IPS DF 6.9 (cell line): ENCODE results near the gene ERP27.

Experiments
- DNase-seq: peaks from one replicate; pipeline ENCODE4 v3.0.0-alpha.2; 2013; ENCODE audit warnings: low read depth, low spot score
- H3K27ac ChIP-seq: one replicate; pipeline ENCODE4 v1.5.1; 2013; ENCODE audit warnings: low read length, control low read depth
- H3K27me3 ChIP-seq: 2 replicates; pipeline ENCODE4 v1.6.1; 2013; ENCODE audit warnings: mild to moderate bottlenecking, low read length; ENCODE audit not compliant: control insufficient read depth, insufficient read depth
- H3K36me3 ChIP-seq: 2 replicates; pipeline ENCODE4 v1.6.1; 2013; ENCODE audit warnings: low read length; ENCODE audit not compliant: control insufficient read depth, insufficient read depth
- H3K4me1 ChIP-seq: 2 replicates; pipeline ENCODE4 v1.6.1; 2013; ENCODE audit warnings: low read length; ENCODE audit not compliant: control insufficient read depth, insufficient read depth
- H3K4me3 ChIP-seq: 2 replicates; pipeline ENCODE4 v1.5.1; 2013; ENCODE audit warnings: mild to moderate bottlenecking, low read length
- H3K9me3 ChIP-seq: 2 replicates; pipeline ENCODE4 v1.6.1; 2013; ENCODE audit warnings: low read length, inconsistent platforms; ENCODE audit not compliant: control insufficient read depth, insufficient read depth
- WGBS: extraction: QIAGEN DNeasy Blood & Tissue Kit; methylation state at CpG from one replicate; pipeline ENCODE4 v1.1.7; 2013; ENCODE audit warnings: mixed read lengths, missing lambda C conversion rate; ENCODE audit not compliant: insufficient read length, insufficient coverage; 5-methylcytosine and 5-hydroxymethylcytosine counted together

The ERP27 gene

DNA sequence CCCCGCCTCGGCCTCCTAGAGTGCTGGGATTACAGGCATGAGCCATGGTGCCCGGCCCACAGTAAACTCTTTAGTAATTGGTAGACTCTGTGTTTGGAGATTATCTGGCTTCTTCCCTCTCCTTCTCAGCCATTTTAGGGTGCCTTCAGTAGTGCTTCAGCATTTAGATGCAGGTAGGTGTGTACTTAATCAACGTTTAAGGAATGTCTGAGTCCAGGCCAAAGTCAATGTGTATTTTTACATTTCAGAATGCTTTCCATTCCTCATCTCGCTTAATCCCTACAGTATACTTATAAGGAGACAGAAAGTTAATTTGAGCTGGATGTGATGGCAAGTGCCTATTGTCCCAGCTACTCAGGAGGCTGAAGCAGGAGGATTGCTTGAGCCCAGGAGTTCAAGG, 32.2 kb downstream of the ERP27 start:
- Histone ChIP-seq H3K36me3 (no peaks in the 10 kb centered on the region), H3K27me3 (no peaks in the 10 kb centered on the region), H3K27ac (no peak overlapping the region), H3K9me3 (no peaks in the 10 kb centered on the region), H3K4me1 (no peaks in the 10 kb centered on the region), H3K4me3 (no peak overlapping the region)
- DNase-seq, result no peak
- no CpG with 5 or more reads among the region's 5 CpGs for whole genome bisulfite sequencing

DNA sequence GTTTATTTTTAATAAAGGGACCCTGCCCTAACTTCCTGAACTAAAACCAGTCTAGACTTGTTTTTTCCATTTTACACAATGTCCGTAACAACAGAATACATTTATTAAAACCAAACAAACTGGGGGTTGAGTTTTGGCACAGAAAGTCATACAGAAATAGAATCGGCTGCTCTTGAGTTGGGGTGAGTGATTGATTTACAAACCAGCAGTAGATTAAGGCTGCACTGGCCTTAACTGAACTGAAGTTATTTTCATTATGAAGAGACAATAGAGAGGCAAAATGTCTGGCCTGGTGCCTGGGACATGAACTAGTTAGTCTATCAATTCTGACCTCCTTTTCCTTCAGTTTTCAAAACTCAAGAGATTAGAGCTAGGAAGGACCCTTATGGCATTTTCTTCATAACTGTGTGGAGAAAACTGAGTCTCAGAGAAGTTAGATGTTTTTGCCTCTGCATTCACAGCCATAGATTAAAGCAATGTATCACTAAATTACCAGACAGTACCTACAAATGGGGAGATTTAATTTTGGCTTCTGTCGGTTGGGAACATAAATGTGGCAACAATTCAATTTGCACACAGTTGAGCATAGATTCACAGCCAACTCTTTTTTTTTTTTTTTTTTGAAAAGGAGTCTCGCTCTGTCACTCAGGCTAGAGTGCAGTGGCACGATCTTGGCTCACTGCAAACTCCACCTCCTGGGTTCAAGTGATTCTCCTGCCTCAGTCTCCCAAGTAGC, 32.9 kb downstream of the ERP27 start:
- no CpG with 5 or more reads among the region's 5 CpGs for WGBS
- Histone ChIP-seq H3K27me3 (no peaks in the 10 kb centered on the region), H3K4me3 (no peak overlapping the region), H3K36me3 (no peaks in the 10 kb centered on the region), H3K27ac (no peak overlapping the region), H3K4me1 (no peaks in the 10 kb centered on the region), H3K9me3 (no peaks in the 10 kb centered on the region)
- no peak for DNase-seq

DNA sequence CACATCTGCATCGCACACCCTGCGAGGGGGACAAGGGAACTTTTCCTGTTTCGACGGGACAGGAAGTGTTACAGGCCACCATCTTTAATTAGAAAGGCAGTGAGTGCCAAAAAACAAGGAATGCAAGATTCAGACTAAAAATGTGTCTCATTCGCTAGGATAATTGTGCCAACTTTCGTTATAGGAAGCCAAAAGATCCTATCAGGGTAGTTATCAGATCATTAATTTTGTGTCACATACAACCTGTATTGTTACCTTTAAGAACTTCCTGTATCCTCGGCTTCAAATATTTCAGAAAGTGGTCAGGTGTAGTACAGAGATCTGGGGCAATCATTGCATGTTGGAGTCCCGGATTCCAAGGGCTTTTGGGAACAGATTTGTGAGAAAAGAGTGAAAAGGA, 33.5 kb downstream of the ERP27 start:
- H3K4me1 ChIP-seq, result no peaks in the 10 kb centered on the region
- no peaks in the 10 kb centered on the region for H3K36me3 ChIP-seq
- no peak for DNase-seq
- no CpG with 5 or more reads among the region's 8 CpGs for WGBS
- H3K27me3 ChIP-seq, result no peaks in the 10 kb centered on the region
- no peak overlapping the region for H3K27ac ChIP-seq
- H3K9me3 ChIP-seq, result no peaks in the 10 kb centered on the region
- no peak overlapping the region for H3K4me3 ChIP-seq

DNA sequence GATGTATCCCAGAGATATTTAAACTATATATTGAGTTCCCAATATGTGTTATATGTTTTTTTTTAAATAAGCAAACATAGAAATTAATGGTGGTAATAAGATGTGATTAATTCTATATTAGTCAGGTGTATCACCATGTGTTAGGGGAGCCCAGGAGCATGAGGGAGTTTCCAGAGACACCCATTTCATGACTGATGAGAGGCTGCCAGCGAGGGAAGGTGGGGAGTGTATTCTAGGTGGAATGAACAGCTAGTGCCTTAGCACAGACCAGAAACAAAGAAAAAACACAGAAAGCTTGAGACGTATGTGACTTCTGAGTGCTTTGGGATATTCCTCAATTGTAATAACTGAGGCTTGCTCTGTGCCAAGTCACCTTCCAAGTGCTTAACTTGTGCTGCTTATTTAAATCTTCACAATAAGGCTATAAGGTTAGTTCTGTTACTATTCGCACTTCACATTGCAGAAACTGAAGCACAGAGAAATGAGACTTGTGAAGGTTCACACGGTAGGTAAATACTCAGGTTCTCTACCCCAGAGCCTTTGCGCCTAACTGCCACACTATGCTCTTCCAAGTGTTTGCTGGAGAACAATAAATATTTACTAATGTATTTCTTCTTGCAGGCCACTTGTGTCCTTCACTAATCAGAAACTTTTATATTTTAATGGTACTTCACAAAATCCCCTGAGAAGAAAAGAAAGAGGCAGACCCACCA, 34.8 kb downstream of the ERP27 start:
- DNase-seq, result no peak
- H3K9me3 ChIP-seq, result no peaks in the 10 kb centered on the region
- no peak overlapping the region for H3K27ac ChIP-seq
- H3K36me3 ChIP-seq, result no peaks in the 10 kb centered on the region
- no CpG with 5 or more reads among the region's 5 CpGs for whole genome bisulfite sequencing
- H3K4me1 ChIP-seq, result no peaks in the 10 kb centered on the region
- H3K27me3 ChIP-seq, result no peaks in the 10 kb centered on the region
- H3K4me3 ChIP-seq, result no peak overlapping the region

DNA sequence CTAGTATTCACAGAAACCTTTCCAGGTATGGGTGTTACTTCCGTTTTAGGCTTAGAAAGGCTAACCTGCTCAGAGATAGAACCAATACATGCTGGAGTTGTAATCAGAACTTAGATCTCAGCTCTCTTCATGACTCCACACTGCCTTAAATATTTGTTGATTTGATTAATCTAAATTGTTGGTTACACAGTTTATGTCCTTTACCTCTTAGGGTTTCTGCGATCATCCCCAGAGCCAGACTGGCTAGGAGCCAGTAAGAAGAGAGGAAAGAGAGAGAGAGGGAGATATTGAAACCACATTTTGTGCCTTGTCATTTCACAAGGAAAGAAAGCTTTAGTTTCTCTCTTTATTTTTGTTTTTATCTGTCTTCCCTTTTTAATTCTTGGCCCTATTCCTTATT, 35.9 kb downstream of the ERP27 start:
- Histone ChIP-seq H3K4me1 (no peaks in the 10 kb centered on the region), H3K9me3 (no peaks in the 10 kb centered on the region), H3K36me3 (no peaks in the 10 kb centered on the region), H3K27me3 (no peaks in the 10 kb centered on the region), H3K27ac (no peak overlapping the region), H3K4me3 (no peak overlapping the region)
- DNase-seq, result no peak
- WGBS, result no CpG with 5 or more reads among the region's 2 CpGs

DNA sequence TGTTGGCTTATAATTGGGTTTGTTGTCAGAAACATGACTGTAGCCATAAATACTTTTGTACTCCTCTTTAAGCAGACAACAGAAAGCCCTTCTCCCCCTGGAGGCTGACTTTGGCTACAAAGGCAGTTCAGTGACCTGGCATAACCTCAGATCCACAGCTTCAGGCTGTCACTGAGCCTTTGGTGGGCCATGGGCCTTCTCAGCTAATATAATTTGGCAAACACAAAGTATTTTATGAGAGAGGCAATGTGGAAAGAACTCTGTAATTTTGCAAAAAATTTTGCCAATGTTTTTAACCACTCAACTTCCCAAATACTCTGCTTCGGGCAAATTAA, 37.1 kb downstream of the ERP27 start:
- DNase-seq, result no peak
- no CpG with 5 or more reads among the region's 1 CpG for WGBS
- no peaks in the 10 kb centered on the region for H3K4me1 ChIP-seq
- no peak overlapping the region for H3K4me3 ChIP-seq
- H3K27ac ChIP-seq, result no peak overlapping the region
- H3K9me3 ChIP-seq, result no peaks in the 10 kb centered on the region
- no peaks in the 10 kb centered on the region for H3K36me3 ChIP-seq
- H3K27me3 ChIP-seq, result no peaks in the 10 kb centered on the region

DNA sequence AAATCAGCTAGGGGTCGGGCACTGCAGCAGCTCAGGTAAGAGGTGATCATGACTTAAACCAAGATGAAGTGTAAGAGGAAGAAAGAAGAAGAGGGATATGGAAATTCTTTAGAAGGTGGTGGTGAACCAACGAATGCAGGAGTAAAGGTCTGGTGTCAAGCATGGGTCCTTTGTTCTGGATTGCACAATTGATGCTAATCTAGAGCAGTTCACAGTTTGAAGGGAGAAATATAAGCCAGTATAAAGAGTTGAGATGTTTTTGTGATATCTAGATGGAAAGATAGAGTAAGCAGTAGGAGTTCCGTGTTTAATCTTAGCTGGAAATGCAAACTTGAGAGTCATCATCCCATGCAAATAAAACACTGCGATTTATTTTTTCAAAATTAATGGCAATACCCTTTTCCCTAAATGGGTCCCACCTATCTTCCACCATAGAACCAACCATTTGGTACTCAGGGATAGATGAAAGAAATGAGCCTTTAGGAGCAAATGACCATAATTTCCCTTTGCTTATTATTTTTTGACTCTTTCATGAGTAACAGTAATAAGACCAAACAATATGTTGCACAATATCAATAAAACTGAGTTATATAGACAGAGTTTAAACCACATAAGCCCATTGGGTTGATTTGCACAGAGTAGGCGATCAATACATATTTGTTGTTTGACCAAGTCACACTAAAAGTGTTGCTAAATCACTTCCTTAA, 37.7 kb downstream of the ERP27 start:
- H3K27ac ChIP-seq, result no peak overlapping the region
- H3K4me3 ChIP-seq, result no peak overlapping the region
- no peaks in the 10 kb centered on the region for H3K27me3 ChIP-seq
- no peaks in the 10 kb centered on the region for H3K4me1 ChIP-seq
- no peaks in the 10 kb centered on the region for H3K9me3 ChIP-seq
- no peak for DNase-seq
- WGBS, result no CpG with 5 or more reads among the region's 5 CpGs
- H3K36me3 ChIP-seq, result no peaks in the 10 kb centered on the region

DNA sequence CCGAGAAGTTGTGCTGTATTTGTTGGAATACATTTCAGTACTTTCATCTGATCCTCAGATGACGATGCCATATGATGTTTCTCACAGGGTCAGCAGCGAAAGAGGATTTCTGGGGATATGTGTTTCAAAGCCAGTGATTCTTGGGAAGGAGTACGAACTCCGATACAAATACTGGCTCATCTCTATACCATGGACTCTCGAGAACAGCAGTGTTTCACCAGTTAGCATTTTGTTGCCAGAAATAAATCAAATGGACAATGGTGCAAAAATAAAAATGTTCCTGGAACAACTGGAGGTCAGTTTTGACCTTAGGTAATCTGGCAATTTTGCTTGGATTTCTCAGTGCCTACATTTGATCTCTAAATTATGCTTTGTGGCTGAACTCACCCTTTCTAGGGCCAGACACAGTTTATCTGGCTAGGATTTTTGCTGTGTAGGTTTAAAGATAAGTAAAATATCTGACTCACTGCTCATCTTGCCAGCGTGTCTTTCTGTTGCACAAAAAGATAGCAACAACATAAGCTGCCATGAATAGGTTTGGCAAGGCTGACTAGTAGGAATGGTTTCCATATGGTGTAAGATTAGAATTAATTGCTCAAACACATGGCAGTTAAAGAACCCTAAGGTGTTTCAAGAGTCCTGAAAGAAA, 41.7 kb downstream of the ERP27 start:
- WGBS, result no CpG with 5 or more reads among the region's 7 CpGs
- no peaks in the 10 kb centered on the region for H3K36me3 ChIP-seq
- no peak overlapping the region for H3K27ac ChIP-seq
- no peaks in the 10 kb centered on the region for H3K4me1 ChIP-seq
- DNase-seq, result no peak
- H3K27me3 ChIP-seq, result no peaks in the 10 kb centered on the region
- no peak overlapping the region for H3K4me3 ChIP-seq
- H3K9me3 ChIP-seq, result no peaks in the 10 kb centered on the region

DNA sequence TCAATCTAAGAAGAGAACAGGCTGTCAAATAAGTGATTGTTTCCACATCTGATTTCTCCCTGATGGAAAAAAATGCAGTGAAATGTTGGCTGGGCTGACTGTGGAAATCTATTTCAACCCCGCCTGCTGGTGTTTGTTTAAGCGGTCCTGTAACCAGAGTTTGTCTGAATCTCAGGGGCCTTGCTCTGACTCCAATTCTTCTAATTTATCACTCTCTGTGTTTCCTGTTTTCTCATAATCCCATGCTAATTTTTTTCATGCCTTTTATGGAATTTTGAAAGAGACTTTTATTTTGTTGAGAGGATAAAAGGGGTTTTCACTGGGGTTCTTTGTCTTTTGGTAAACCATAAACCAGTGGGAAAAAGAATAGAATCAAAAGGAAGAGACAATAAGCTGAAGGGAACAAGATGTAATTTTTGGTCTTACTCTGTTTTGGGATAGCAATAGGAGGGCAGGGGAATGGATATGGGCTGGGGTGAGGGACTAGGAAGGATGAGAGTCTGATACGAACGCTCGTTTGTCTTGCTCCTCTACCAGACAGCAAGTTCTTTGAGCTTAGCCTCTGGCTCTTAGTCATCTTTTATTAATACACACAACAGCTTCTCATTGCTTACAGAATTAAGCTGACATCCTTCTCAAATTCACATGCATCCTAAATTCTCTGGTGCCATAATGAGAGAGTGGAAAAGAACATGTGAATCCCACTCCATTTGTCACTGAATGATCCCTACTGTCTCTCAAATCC, 44.7 kb downstream of the ERP27 start:
- Histone ChIP-seq H3K36me3 (no peaks in the 10 kb centered on the region), H3K27me3 (no peaks in the 10 kb centered on the region), H3K27ac (no peak overlapping the region), H3K4me3 (no peak overlapping the region), H3K4me1 (no peaks in the 10 kb centered on the region), H3K9me3 (no peaks in the 10 kb centered on the region)
- DNase-seq, result no peak
- no CpG with 5 or more reads among the region's 5 CpGs for WGBS
